NCI-H2081 treated with DMSO at 0.1 percent for 48 hours (cell line): ENCODE data around the gene DAB2IP.

Experiments used
- DNase-seq: peaks from one replicate; lab custom pipeline; 2025; lab: John Stamatoyannopoulos, UW

Gene DAB2IP

GRCh38 chr9:121797081-121797480 is 145.6 kb downstream of the DAB2IP start:
- DNase-seq, result no peak

DNA sequence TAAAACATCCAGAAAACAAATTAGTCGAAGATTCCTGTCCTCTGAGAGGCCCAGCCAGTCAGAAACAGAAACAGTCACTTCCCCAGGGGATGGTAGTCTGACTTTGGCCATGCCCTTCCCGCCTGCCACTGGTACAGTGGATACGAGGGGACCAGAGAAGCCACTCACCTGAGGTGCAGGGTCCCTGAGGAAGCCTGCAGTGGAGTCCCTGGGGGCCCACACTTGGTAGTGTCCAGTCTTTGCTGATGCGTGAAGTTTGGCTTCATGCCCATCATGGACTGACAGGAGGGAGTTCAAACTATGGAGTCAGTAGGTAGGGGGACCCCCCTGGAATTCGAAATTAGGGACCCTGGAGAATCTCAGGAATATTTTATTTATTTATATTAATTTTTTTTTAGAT is 147.5 kb downstream of the DAB2IP start:
- no peak for DNase-seq

GRCh38 chr9:121800376-121800775 is 148.9 kb downstream of the DAB2IP start:
- DNase-seq, result no peak

- DNase-seq, result no peak
These were observed 150.1 kb downstream of the DAB2IP start for GRCh38 chr9:121801579-121801978.

- DNase-seq, result no peak
These were observed 151.3 kb downstream of the DAB2IP start for GRCh38 chr9:121802753-121803152.

DNA sequence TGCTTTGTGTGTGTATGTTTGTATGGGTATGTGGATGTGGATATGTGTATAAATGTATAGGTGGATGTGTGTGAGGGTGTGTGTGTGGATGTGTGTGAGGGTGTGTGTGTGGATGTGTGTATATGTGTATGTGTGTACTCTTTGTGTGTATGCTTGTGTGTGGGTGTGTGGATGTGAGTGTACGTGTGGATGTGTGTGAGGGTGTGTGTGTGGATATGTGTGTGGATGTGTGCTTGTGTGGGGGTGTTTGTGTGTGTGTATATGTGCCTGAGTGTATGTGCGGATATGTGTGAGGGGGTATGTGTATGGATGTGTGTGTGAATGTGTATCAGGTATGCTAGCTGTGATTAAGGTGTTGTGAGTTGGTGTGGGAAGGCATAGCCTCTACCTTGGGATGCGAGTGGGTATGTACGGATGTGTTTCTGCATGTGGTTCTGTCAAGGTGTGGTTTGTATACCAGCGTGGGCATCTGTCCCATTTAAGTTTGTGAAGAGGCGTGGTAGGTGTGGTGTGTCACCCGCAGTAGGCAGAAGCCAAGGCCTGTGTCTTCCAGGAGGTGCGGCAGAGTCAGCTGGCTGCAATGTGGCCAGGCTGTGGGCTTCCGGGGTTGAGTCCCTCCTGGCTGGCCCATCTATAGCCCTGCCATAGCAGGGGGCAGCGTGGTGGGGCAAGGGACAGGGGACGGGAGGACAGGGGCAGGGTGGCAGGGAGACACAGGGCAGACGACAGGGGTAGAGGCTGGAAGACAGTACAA is 155.8 kb downstream of the DAB2IP start:
- no peak for DNase-seq

DNA sequence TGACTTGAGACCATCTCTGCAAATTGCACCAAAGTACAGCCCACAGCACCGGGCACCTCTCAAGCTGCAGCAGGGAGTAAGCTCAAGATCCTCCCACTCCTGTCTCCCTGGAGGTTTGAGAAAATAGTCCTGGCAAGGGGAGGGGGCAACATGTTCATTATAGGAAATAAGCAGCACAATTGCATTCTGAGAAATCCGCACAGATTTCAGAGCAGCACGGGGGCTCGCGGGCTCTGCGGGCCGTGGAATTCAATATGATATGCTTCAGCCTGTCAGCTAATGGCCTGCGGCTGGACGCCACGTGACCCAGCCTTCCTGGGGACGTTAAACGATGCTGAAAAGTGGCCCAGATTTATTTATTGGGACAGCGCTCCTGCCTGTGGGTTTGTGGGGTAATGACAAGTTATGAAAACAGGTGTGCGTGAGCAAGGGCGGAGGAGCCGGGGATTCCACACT is 156.4 kb downstream of the DAB2IP start:
- no peak for DNase-seq

DNA sequence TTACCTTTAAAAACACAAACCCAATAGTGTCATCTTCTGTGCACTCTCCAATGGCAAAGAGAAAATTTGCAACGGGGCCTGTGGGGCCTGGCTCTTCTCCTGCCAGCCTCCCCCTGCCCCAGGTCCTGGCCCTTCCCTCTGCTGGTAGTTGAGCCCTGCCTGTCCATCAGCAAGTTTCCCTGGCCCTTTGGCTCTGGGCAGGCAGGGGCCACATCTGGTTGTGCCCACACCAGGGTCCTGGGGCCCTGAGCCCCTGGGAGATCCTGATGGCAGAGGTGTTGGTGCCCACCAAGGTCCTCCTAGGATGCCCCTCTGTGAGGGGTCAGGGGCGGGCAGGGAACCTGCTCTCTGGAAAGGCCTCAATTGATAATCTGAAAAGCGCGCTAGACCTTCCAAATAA is 157.3 kb downstream of the DAB2IP start:
- no peak for DNase-seq

DNA sequence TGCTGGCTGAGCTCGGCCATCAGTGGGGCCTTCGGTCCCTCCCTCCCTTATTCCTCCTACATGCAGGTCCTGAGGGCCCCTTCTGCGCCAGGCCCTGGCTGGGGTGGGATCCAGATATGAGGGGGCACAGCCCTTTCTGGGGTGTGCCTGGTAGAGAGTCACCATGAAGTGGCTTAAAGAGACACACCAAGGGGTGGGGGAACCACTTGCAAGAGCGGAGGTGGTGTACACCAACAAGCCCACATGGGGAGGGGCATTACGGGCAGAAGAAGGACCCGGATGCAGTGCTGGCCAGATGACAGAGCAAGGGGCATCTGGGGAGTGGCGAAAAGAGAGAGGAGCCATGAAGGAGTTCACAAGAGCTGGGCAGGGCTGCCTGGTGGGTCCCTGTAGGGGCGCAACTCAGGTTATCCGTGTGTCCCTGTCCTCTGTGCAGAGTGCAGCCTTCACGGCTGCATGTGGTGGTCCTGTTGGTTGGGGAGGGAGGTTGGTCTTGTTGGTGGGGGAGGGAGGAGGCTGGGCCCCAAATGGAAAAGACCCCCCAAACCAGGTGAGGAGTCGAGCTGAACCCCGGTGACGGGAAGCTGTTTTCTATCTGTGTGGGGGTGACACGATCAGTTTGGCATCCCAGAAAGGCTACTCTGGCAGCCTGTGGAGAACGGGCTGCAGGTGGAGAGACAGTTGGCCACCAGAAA is 158.1 kb downstream of the DAB2IP start:
- DNase-seq, result no peak

- no peak for DNase-seq
These were observed 159.1 kb downstream of the DAB2IP start for GRCh38 chr9:121810489-121810888.

DNA sequence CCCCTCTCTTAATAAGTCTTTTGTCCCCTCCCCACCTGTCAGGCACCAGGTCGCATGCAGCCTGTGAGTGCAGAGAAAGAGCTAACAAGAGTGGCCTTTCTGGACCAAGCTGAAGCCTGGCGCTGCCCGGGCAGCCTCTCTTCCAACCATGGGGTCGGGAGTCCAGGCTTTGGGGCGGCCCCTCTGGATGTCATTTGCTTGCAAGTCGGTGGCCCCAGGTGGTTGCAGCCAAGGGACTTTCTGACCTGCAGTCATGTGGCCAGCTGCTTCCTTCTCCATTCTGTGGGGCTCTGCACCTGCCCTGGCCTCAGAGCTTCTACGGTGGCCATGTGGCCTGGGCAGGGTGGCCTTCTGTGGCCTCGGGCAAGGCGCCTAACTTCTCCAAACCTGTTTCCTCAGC is 159.7 kb downstream of the DAB2IP start:
- DNase-seq, result no peak

GRCh38 chr9:121811751-121812150 is 160.3 kb downstream of the DAB2IP start:
- DNase-seq, result no peak

- DNase-seq, result no peak
These were observed 160.8 kb downstream of the DAB2IP start for GRCh38 chr9:121812159-121812735.

DNA sequence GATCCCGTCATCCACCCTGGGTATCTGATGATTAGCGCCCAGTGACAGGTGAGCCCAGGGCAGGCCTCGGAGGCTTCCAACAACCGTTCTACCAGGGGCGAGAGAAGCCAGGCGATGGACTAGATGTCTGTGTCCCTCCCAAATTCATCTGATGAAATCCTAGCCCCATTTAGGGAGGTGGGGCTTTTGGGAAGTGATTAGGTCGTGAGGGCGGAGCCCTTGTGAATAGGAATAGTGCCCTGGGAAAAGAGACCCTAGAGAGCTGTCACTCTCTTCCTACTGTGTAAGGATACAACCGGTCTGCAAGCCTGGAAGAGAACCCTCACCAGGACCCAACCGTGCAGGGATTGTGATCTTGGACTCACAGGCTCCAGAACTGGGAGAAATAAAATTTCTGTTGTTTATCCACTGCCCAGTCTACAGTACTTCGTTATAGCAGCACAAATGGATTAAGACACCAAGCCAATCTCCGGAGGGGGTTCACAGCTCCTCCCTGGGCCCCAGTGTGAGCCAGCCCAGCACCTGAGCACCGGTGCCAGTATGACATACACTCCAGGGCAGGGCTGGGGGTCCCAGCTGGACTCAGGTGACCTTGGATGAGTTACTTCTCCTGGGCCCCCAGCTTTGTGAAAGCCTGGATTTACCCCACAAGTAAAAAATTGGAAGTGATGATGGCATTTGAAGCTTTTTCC is 162.2 kb downstream of the DAB2IP start:
- no peak for DNase-seq

- DNase-seq, result no peak
These were observed 163.2 kb downstream of the DAB2IP start for GRCh38 chr9:121814594-121814993.

DNA sequence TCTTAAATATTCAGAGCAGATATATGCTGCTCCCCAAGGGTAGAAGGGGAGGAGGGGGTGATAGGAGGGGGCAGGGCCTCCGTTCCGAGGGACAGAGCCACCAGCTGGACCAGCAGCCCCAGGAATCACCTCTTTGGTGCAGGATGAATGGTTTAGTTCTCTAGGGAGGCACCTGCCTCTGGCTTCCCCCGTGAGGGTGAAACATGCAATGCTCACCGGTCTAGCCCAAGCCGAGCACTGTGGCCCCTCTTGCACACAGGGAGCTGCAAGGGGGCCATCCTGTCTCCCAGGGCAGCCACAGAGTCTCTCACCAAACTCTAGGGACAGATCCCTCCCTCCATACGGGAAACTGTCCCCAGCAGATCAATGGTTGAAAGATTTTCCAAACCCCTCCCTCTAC is 163.7 kb downstream of the DAB2IP start:
- no peak for DNase-seq

GRCh38 chr9:121815546-121816448 is 164.4 kb downstream of the DAB2IP start:
- no peak for DNase-seq

DNA sequence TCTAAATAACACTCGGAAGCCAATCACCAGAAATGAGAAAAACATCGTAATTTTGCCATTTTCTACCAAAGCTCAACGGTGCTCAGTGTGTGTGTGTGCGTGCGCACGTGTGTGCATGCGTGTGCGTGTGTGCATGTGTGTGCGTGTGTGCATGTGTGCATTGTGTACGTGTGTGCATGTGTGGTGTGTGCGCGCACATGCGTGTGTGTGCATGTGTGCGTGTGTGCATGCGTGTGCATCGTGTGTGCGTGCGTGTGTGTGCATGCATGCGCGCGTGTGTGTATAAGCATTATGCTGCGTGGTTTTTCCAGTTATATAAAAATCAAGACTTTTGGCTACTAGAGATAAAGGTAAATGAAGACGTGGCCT is 165.0 kb downstream of the DAB2IP start:
- DNase-seq, result no peak

DNA sequence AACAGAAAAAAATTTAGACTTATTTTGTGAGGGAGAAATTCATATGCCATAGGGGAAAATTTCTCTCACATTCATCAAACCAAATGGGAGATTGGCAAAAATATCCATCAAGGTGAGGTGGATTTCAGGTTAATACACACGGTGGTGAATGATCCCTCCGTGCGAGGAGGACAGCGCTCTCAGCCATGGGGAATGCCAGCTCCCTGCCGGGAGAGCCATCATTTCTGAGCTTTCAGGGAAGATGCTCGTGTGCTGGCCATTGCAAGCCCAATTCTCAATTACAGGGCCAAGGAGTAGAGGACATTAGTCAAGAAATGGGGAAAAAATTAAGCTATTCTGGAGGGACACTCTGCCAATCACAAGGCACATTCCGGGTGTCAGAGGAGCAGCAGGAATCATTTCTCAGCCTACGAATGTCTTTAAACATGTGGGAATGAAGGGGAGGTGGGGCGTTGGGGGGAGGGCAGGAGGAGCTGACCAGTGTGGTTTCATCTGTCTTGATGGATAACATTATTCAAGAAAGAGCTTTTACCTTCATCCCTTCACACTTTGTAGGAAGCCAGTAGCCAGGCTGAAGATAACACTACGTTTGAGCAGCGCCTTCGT is 165.5 kb downstream of the DAB2IP start:
- no peak for DNase-seq

GRCh38 chr9:121817476-121817875 is 166.0 kb downstream of the DAB2IP start:
- DNase-seq, result no peak

GRCh38 chr9:121818016-121818661 is 166.7 kb downstream of the DAB2IP start:
- no peak for DNase-seq
